Mesendoderm (in vitro differentiated cells): ENCODE data around the gene PRKD2.

ENCODE experiments used
- DNase-seq: peaks from one replicate; pipeline ENCODE4 v3.0.0; 2013
- H2AK5ac ChIP-seq: 2 replicates; pipeline ENCODE4 v1.6.1; 2013; ENCODE audit warnings: low read length, inconsistent platforms
- H2BK120ac ChIP-seq: 2 replicates; pipeline ENCODE4 v1.6.1; 2013; ENCODE audit warnings: low read depth, mild to moderate bottlenecking, low read length, moderate library complexity, mixed read lengths
- H2BK15ac ChIP-seq: replicated peaks from 2 replicates; pipeline ENCODE4 v1.6.1; 2013; ENCODE audit warnings: low read depth, mild to moderate bottlenecking, moderate library complexity
- H2BK5ac ChIP-seq: 2 replicates; pipeline ENCODE4 v1.6.1; 2013; ENCODE audit warnings: low read length, inconsistent platforms
- H3K18ac ChIP-seq: 2 replicates; pipeline ENCODE4 v1.6.1; 2013; ENCODE audit warnings: mild to moderate bottlenecking, low read length, mixed read lengths
- H3K23ac ChIP-seq: one replicate; pipeline ENCODE4 v1.6.1; 2013; ENCODE audit warnings: low read length
- H3K27ac ChIP-seq: 2 replicates; pipeline ENCODE4 v1.5.1; 2013; ENCODE audit warnings: low read depth, mild to moderate bottlenecking, inconsistent platforms, low read length, moderate library complexity
- H3K27me3 ChIP-seq: 2 replicates; pipeline ENCODE4 v1.6.1; 2013; ENCODE audit warnings: low read length, control low read depth, mild to moderate bottlenecking, inconsistent platforms; ENCODE audit not compliant: insufficient read depth, poor library complexity
- H3K36me3 ChIP-seq: 2 replicates; pipeline ENCODE4 v1.6.1; 2013; ENCODE audit warnings: low read length, inconsistent platforms; ENCODE audit not compliant: control insufficient read depth, insufficient read depth
- H3K4ac ChIP-seq: one replicate; pipeline ENCODE4 v1.6.1; 2013; ENCODE audit warnings: low read depth, mild to moderate bottlenecking, low read length, moderate library complexity
- H3K4me1 ChIP-seq: 2 replicates; pipeline ENCODE4 v1.6.1; 2013; ENCODE audit warnings: low read depth, low read length, inconsistent platforms; ENCODE audit not compliant: control insufficient read depth
- H3K4me2 ChIP-seq: 2 replicates; pipeline ENCODE4 v1.6.1; 2013; ENCODE audit warnings: low read length
- H3K4me3 ChIP-seq: 2 replicates; pipeline ENCODE4 v1.5.1; 2013; ENCODE audit warnings: mild to moderate bottlenecking, low read length
- H3K56ac ChIP-seq: one replicate; pipeline ENCODE4 v1.6.1; 2013; ENCODE audit warnings: low read length
- H3K79me1 ChIP-seq: 2 replicates; pipeline ENCODE4 v1.6.1; 2013; ENCODE audit warnings: low read length, inconsistent platforms
- H3K79me2 ChIP-seq: 2 replicates; pipeline ENCODE4 v1.6.1; 2013; ENCODE audit warnings: mild to moderate bottlenecking, low read length; ENCODE audit not compliant: control insufficient read depth, insufficient read depth
- H3K9ac ChIP-seq: 2 replicates; pipeline ENCODE4 v1.6.1; 2013; ENCODE audit warnings: low read length, inconsistent platforms
- H4K5ac ChIP-seq: one replicate; pipeline ENCODE4 v1.6.1; 2013; ENCODE audit warnings: low read length
- H4K8ac ChIP-seq: one replicate; pipeline ENCODE4 v1.6.1; 2013; ENCODE audit warnings: low read depth, mild to moderate bottlenecking, control low read depth, low read length, moderate library complexity
- WGBS: extraction: QIAGEN DNeasy Blood & Tissue Kit; methylation state at CpG from one replicate; pipeline ENCODE4 v1.1.7; 2013; ENCODE audit warnings: low lambda C conversion rate, missing lambda C conversion rate; ENCODE audit not compliant: insufficient coverage; ENCODE audit errors: extremely low coverage; 5-methylcytosine and 5-hydroxymethylcytosine counted together

Gene PRKD2

GRCh38 chr19:46745030-46745429, 28.1 kb upstream of the PRKD2 start:
- Histone ChIP-seq H3K23ac (peak overlapping the region; percentile 89), H3K4me1 (peaks cover 10% of the 10 kb centered on the region), H4K8ac (no peak overlapping the region), H3K18ac (peak overlapping the region; percentile 100), H3K56ac (peak overlapping the region; percentile 99), H3K79me2 (peaks cover 58% of the 10 kb centered on the region), H3K27ac (no peak overlapping the region), H4K5ac (no peak overlapping the region), H3K4me3 (peak overlapping the region; percentile 99), H3K4me2 (peak overlapping the region; percentile 99), H2BK5ac (no peak overlapping the region), H3K79me1 (peaks cover 27% of the 10 kb centered on the region), H3K36me3 (no peaks in the 10 kb centered on the region), H3K4ac (no peak overlapping the region), H2BK120ac (no peak overlapping the region), H3K27me3 (no peaks in the 10 kb centered on the region), H2AK5ac (peak overlapping the region; percentile 94), H2BK15ac (no peak overlapping the region), H3K9ac (peak overlapping the region; percentile 99)
- no peak for DNase-seq
- no CpG with 5 or more reads among the region's 8 CpGs for WGBS

DNA sequence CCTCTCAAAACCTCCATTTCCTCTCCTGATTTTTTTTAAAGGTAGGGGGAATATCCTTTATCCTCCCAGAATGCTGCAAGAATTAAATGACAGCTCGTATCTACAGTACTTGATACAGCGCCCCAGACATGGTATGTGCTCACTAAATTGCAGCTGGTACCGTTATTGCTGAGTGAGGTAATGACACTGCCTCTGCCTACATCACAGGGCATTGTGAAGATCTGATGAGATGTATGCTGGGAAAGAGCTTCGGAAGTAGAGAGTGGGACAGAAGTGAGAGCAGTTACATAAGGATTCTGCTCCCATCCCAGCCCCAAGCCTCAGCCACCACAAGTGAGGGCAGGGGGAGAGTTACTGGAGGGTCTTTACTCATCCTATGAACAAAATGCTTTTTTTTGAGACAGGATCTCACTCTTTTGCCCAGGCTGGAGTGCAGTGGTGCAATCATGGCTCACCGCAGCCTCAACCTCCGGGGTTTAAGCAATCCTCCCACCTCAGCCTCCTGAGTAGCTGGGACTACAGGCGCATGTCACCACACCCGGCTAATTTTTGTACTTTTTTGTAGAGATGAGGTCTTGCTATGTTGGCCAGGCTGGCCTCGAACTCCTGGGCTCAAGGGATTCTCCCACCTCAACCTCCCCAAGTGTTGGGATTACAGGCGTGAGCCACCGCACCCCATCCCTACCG, 27.2 kb upstream of the PRKD2 start:
- Histone ChIP-seq H3K18ac (no peak overlapping the region), H4K5ac (no peak overlapping the region), H3K56ac (no peak overlapping the region), H3K27me3 (no peaks in the 10 kb centered on the region), H3K79me2 (peaks cover 66% of the 10 kb centered on the region), H3K4me2 (peak overlapping the region; percentile 99), H3K9ac (no peak overlapping the region), H2BK120ac (no peak overlapping the region), H3K79me1 (peaks cover 31% of the 10 kb centered on the region), H4K8ac (no peak overlapping the region), H2BK15ac (no peak overlapping the region), H2BK5ac (no peak overlapping the region), H3K36me3 (no peaks in the 10 kb centered on the region), H3K27ac (no peak overlapping the region), H3K4ac (no peak overlapping the region), H2AK5ac (no peak overlapping the region), H3K4me1 (peaks cover 10% of the 10 kb centered on the region), H3K23ac (peak overlapping the region; percentile 45), H3K4me3 (no peak overlapping the region)
- DNase-seq = no peak
- no CpG with 5 or more reads among the region's 12 CpGs for WGBS

DNA sequence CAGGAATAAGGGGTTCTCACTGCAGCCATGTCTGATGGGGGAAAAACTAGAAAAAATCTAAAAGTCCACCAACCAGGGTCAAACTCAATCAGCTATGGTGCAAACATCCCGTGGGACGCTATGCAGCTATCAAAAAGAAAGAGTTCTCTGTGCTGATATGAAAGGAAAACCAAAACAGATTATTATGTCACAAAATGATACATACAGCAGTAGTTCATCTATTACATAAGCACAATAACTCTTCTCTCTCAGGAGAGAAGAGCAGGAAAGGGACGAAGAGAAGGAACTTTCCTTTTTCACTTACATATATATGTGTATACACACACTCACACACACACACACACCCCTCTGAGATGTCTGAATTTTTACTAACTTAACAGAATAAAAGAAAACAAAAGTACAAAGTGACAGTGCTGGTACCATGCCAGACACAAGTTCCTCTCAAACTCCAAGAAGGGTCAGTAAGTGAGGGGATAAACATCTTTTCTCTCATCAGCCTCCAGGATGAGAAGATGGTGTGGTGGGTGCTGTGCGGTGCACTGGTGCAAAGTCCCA, 26.1 kb upstream of the PRKD2 start:
- H3K4me1 ChIP-seq = peaks cover 10% of the 10 kb centered on the region
- DNase-seq = no peak
- no peak overlapping the region for H3K4me2 ChIP-seq
- WGBS = no CpG with 5 or more reads among the region's 4 CpGs
- no peak overlapping the region for H3K4ac ChIP-seq
- no peak overlapping the region for H3K18ac ChIP-seq
- no peaks in the 10 kb centered on the region for H3K36me3 ChIP-seq
- H2BK120ac ChIP-seq = no peak overlapping the region
- no peak overlapping the region for H3K56ac ChIP-seq
- H3K27ac ChIP-seq = no peak overlapping the region
- H4K5ac ChIP-seq = no peak overlapping the region
- no peak overlapping the region for H3K9ac ChIP-seq
- H2BK5ac ChIP-seq = no peak overlapping the region
- no peaks in the 10 kb centered on the region for H3K27me3 ChIP-seq
- H2BK15ac ChIP-seq = no peak overlapping the region
- H3K79me2 ChIP-seq = peaks cover 73% of the 10 kb centered on the region
- no peak overlapping the region for H2AK5ac ChIP-seq
- H3K79me1 ChIP-seq = peaks cover 40% of the 10 kb centered on the region
- no peak overlapping the region for H3K23ac ChIP-seq
- H3K4me3 ChIP-seq = no peak overlapping the region
- H4K8ac ChIP-seq = no peak overlapping the region

DNA sequence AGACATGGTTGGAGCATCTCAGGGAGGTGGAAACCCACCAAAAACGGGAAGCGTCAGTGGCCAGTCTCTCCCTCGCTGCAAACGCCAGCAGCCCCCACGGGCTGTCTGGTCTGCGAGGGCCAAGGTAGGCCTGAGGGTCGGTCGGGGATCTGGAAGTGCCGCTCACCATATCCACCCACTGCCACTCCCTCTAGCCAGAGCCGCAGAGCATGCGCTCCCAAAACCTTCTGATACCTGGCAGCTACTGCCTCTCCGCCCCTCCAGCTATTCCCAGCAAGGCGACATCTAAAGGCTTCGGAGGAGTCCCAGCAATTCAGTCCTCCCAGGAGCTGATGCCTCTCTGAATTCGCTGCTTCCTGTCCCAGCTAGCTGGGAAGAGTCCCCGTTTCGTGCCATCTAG, 24.5 kb upstream of the PRKD2 start:
- no CpG with 5 or more reads among the region's 17 CpGs for WGBS
- H3K36me3 ChIP-seq = no peaks in the 10 kb centered on the region

GRCh38 chr19:46739290-46739771, 22.4 kb upstream of the PRKD2 start:
- Histone ChIP-seq H3K27ac (no peak overlapping the region), H3K56ac (no peak overlapping the region), H2BK15ac (no peak overlapping the region), H3K27me3 (no peaks in the 10 kb centered on the region), H2BK5ac (no peak overlapping the region), H3K79me1 (peaks cover 36% of the 10 kb centered on the region), H3K4me1 (peaks cover 5% of the 10 kb centered on the region), H4K8ac (no peak overlapping the region), H3K36me3 (no peaks in the 10 kb centered on the region), H4K5ac (no peak overlapping the region), H3K4me3 (no peak overlapping the region), H3K23ac (no peak overlapping the region), H3K79me2 (peaks cover 62% of the 10 kb centered on the region), H3K9ac (no peak overlapping the region), H3K4ac (no peak overlapping the region), H3K4me2 (no peak overlapping the region), H2BK120ac (no peak overlapping the region), H2AK5ac (no peak overlapping the region), H3K18ac (no peak overlapping the region)
- DNase-seq = no peak
- WGBS = no CpG with 5 or more reads among the region's 14 CpGs

More for the DNA sequence above, 24.5 kb upstream of the PRKD2 start:
- Histone ChIP-seq H3K18ac (no peak overlapping the region), H3K4ac (no peak overlapping the region), H3K4me1 (peaks cover 10% of the 10 kb centered on the region), H3K4me2 (no peak overlapping the region), H3K4me3 (no peak overlapping the region), H3K27me3 (no peaks in the 10 kb centered on the region), H3K56ac (no peak overlapping the region), H2BK5ac (no peak overlapping the region), H4K8ac (no peak overlapping the region), H2BK15ac (no peak overlapping the region), H2AK5ac (no peak overlapping the region), H3K79me2 (peaks cover 77% of the 10 kb centered on the region), H3K27ac (no peak overlapping the region), H3K9ac (no peak overlapping the region), H2BK120ac (no peak overlapping the region), H3K79me1 (peaks cover 41% of the 10 kb centered on the region), H3K23ac (no peak overlapping the region), H4K5ac (no peak overlapping the region)
- DNase-seq = no peak
